AG20443 (cell line): ENCODE measurements around the gene ITM2B.

Experiments
- DNase-seq: peaks from one replicate; pipeline ENCODE4 v3.0.0; 2012; ENCODE audit warnings: low spot score, mixed read lengths

ITM2B gene

DNA sequence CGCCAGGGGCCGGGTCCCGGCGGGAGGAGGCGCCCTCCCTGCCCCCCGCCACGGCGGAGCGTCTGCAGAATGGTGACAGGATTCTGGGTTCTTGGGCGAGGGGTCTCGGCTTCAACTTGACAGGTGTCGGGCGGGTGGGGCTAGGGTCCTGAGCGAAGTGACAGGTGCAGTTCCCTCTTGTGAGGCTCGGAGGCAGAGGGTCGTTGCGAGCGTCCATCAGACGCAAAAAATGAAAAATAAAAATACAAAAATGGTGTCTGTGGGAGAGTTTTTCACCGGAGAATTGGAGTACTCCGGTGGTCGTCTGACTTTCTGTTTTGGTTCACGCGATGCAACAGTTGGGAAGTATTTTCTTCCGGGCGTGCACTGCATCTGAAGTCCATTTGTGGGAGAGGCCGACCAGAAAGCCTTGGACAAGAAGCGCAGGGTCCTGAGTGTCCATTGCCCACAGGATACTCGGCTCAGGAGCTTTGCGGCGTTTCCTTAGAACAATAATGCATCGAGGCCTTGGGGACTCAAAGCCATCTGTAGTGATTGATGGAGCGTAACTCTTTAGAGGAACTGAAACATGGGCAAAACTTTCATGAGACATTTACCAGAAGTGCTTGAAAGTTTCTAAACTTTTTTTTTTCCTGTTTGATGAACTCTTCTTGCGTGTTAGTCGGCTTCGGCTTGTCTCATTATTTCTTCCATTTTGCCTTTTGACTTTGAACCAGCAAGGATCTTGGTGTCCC lies 71.3 kb downstream of the ITM2B start:
- DNase-seq: peak; percentile 55

DNA sequence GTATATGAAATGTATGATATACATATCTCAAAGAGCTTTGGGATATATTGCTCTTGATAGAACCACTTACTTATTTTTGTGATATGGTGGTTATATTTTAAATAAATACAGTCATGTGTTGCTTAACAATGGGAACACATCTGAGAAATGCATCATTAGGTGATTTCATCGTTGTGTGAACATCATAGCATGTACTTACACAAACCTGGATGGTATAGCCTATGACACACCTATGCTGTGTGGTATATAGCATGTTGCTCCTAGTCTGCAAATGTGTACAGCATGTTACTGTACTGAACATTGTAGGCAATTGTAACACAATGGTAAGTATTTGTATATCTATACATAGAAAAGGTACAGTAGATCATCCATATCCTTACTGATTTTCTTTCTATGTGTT lies 78.2 kb downstream of the ITM2B start:
- DNase-seq: no peak

- DNase-seq: no peak
Observed at GRCh38 chr13:48315969-48316650, 83.1 kb downstream of the ITM2B start.

GRCh38 chr13:48316826-48317510 lies 84.0 kb downstream of the ITM2B start:
- no peak for DNase-seq

DNA sequence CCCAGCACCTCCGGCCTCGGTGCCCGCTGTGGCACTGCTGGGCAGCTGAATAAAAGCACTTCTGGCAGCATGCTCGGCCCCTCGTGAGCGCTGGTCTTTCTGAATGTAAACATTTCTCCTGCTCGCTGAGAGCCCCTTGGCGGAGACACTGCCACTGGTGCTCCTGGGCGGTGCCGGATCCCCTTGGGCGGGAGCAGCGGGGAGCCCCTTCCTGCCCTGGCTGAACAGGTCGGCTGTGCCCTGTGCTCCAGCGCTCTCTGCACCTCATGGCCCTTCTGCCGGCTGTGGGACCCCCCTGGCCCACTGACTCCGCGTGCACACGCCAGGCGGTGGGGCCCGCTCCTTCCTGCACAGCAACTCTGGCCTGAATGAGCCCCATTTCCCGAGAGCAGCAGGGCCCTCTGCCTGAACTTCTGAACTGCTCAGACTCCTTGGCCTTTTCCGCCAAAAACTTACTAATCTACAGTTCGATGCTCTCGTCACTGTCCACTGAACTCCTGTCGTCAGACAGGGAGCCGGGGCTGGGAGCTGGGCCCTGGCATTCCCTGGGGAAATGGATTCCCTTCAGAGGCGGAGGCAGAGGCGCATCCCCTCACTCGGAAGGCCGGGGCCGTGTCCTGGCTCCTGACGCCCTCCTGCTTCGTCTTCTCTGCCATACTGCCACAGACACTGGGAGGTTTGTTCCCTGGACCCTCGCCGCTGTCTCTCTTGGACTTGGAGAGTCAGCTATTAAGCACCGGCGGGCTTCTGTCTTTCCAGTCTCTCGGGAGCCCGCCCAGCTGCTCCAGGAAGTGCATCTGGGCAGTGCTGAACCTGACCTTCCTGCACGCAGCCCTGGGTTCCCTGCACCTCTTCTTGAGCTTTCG lies 84.7 kb downstream of the ITM2B start:
- DNase-seq: no peak

DNA sequence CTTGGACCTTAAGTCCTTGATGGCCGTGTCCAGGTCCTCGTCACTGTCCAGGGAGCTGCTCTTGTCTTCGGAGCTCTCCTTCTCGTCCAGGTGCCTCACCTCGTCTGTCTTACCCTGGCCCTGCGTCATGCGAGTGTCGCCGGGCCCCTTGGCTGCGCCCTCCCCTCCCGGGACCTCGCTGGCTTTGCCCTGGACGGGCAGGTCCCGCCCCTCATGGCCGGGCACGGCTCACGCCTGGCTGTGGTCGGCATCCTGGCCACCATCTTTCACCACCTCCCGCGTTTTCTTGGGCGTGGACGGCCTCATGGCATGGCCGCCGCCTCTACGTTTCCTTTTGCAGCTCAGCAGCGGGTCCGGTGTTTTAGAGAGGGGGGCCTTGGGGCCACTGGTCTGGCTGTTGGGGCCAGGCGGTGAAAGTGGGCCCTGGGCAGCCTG lies 85.4 kb downstream of the ITM2B start:
- no peak for DNase-seq

- no peak for DNase-seq
Observed at GRCh38 chr13:48318821-48319511, 86.0 kb downstream of the ITM2B start.
